Neural cell (in vitro differentiated cells): ENCODE results near the gene TLL2. TPM values are rescaled to one million over a fixed set of nuclear protein-coding genes. Genes with fewer than 3 reads are reported as not detected.

Experiments
- H2AFZ ChIP-seq: fragments of 200-600, 300-800 bp; sonication (generic), shearing (Covaris generic); 2 replicates; pipeline ENCODE4 v1.6.0; 2014; ENCODE audit warnings: low read depth, mild to moderate bottlenecking, antibody characterized with exemption, low read length, moderate library complexity
- H3F3A ChIP-seq: fragments of 200-600 bp; shearing (Covaris generic); 2 replicates; pipeline ENCODE4 v1.6.1; 2016; ENCODE audit warnings: mild to moderate bottlenecking, moderate library complexity, mixed read lengths, antibody characterized with exemption, low read length; ENCODE audit not compliant: insufficient read depth, poor library complexity, severe bottlenecking
- H3K27ac ChIP-seq: fragments of 200-600, 300-800 bp; sonication (generic), shearing (Covaris generic); 2 replicates; pipeline ENCODE4 v1.5.1; 2014; ENCODE audit warnings: mild to moderate bottlenecking, low read length, moderate library complexity
- H3K27me3 ChIP-seq: fragments of 300-800, 200-600 bp; sonication (generic), shearing (Covaris generic); 2 replicates; pipeline ENCODE4 v1.6.0; 2014; ENCODE audit warnings: mild to moderate bottlenecking, low read depth, low read length, moderate library complexity; ENCODE audit not compliant: insufficient read depth
- H3K36me3 ChIP-seq: fragments of 300-800, 200-600 bp; sonication (generic), shearing (Covaris generic); 2 replicates; pipeline ENCODE4 v1.5.1; 2014; ENCODE audit warnings: mild to moderate bottlenecking, antibody characterized with exemption, low read length, moderate library complexity; ENCODE audit not compliant: insufficient read depth
- H3K4me2 ChIP-seq: fragments of 300-800, 200-600 bp; sonication (generic), shearing (Covaris generic); 2 replicates; pipeline ENCODE4 v1.6.0; 2014; ENCODE audit warnings: mild to moderate bottlenecking, low read length
- H3K4me3 ChIP-seq: fragments of 300-800, 200-600 bp; sonication (generic), shearing (Covaris generic); 2 replicates; pipeline ENCODE4 v1.5.1; 2014; ENCODE audit warnings: mild to moderate bottlenecking, low read length, moderate library complexity
- H3K79me2 ChIP-seq: fragments of 200-600 bp; shearing (Covaris generic); replicated peaks from 2 replicates; pipeline ENCODE4 v1.6.0; 2014; ENCODE audit warnings: mild to moderate bottlenecking, low read length, moderate library complexity; ENCODE audit not compliant: insufficient read depth
- H3K9ac ChIP-seq: fragments of 300-800, 200-600 bp; sonication (generic), shearing (Covaris generic); 2 replicates; pipeline ENCODE4 v1.6.1; 2016; ENCODE audit warnings: mild to moderate bottlenecking, low read length, mixed read lengths
- H3K9me2 ChIP-seq: fragments of 200-600 bp; shearing (Covaris generic); 2 replicates; pipeline ENCODE4 v1.6.1; 2016; ENCODE audit warnings: mild to moderate bottlenecking, low read length, mixed read lengths; ENCODE audit not compliant: insufficient read depth
- H3K9me3 ChIP-seq: fragments of 200-600, 300-800 bp; sonication (generic), shearing (Covaris generic); 2 replicates; pipeline ENCODE4 v1.6.1; 2016; ENCODE audit warnings: mild to moderate bottlenecking, mixed run types, low read length, moderate library complexity, mixed read lengths
- H4K20me1 ChIP-seq: fragments of 200-600 bp; shearing (Covaris generic); 2 replicates; pipeline ENCODE4 v1.6.1; 2016; ENCODE audit warnings: mild to moderate bottlenecking, mixed run types; ENCODE audit not compliant: insufficient read depth
- EP300 ChIP-seq: fragments of 450-650 bp; conservative IDR thresholded peaks from 2 replicates; pipeline ENCODE4 v1.6.1; 2014; ENCODE audit warnings: antibody characterized with exemption, mild to moderate bottlenecking, moderate library complexity; ENCODE audit not compliant: poor library complexity, severe bottlenecking
- EZH2 ChIP-seq: fragments of 200-600, 300-800 bp; shearing (Covaris generic), sonication (generic); IDR thresholded peaks from 2 replicates; pipeline ENCODE4 v1.6.1; 2014; ENCODE audit warnings: antibody characterized with exemption, low read length, borderline replicate concordance, mild to moderate bottlenecking; ENCODE audit not compliant: insufficient read depth, poor library complexity, severe bottlenecking
- MXI1 ChIP-seq: fragments of 450-650 bp; conservative IDR thresholded peaks from 2 replicates; pipeline ENCODE4 v1.6.1; 2014; ENCODE audit warnings: antibody characterized with exemption, mild to moderate bottlenecking; ENCODE audit not compliant: poor library complexity, severe bottlenecking
- POLR2AphosphoS5 ChIP-seq: IDR thresholded peaks from 2 replicates; pipeline ENCODE4 v1.6.1; 2012
- RAD21 ChIP-seq: fragments of 450-650 bp; conservative IDR thresholded peaks from 2 replicates; pipeline ENCODE4 v1.6.1; 2014; ENCODE audit warnings: antibody characterized with exemption, mild to moderate bottlenecking, moderate library complexity
- REST ChIP-seq: IDR thresholded peaks from 2 replicates; pipeline ENCODE4 v1.6.1; 2012; ENCODE audit warnings: borderline replicate concordance
- SMC3 ChIP-seq: fragments of 450-650 bp; conservative IDR thresholded peaks from 2 replicates; pipeline ENCODE4 v1.6.1; 2014; ENCODE audit warnings: antibody characterized with exemption, mild to moderate bottlenecking, moderate library complexity; ENCODE audit not compliant: poor library complexity
- TAF1 ChIP-seq: IDR thresholded peaks from 2 replicates; pipeline ENCODE4 v1.6.1; 2012; ENCODE audit warnings: low read depth
- polyA plus RNA-seq: library from polyadenylated mRNA; depleted of rRNA; stranded (reverse); fragments of >200 nt; gene quantifications from 2 replicates; pipeline ENCODE4 v1.2.3, GENCODE V29; 2014
- TF ChIP-seq, protein P1 (sequence below): fragments of 450-650 bp; IDR thresholded peaks from 2 replicates; pipeline ENCODE4 v1.5.1; 2014; ENCODE audit warnings: antibody characterized with exemption, mild to moderate bottlenecking, moderate library complexity; ENCODE audit not compliant: poor library complexity, severe bottlenecking

TLL2 gene
- polyA plus RNA-seq, 1 donor from 2014 or later = 0.11 TPM

GRCh38 chr10:96536129-96536528 lies 22.4 kb upstream of the TLL2 start:
- H3K4me3 ChIP-seq = no peak overlapping the region
- no peaks in the 10 kb centered on the region for H3K79me2 ChIP-seq
- no peaks in the 10 kb centered on the region for H4K20me1 ChIP-seq
- H3K9ac ChIP-seq = no peak overlapping the region
- no peaks in the 10 kb centered on the region for H3K27me3 ChIP-seq
- H3F3A ChIP-seq = no peaks in the 10 kb centered on the region
- peaks cover 4% of the 10 kb centered on the region for H3K9me3 ChIP-seq
- no peak overlapping the region for H3K27ac ChIP-seq
- no peak overlapping the region for H3K4me2 ChIP-seq
- TF ChIP-seq POLR2AphosphoS5 = no peak
- TF ChIP-seq, protein P1, sequence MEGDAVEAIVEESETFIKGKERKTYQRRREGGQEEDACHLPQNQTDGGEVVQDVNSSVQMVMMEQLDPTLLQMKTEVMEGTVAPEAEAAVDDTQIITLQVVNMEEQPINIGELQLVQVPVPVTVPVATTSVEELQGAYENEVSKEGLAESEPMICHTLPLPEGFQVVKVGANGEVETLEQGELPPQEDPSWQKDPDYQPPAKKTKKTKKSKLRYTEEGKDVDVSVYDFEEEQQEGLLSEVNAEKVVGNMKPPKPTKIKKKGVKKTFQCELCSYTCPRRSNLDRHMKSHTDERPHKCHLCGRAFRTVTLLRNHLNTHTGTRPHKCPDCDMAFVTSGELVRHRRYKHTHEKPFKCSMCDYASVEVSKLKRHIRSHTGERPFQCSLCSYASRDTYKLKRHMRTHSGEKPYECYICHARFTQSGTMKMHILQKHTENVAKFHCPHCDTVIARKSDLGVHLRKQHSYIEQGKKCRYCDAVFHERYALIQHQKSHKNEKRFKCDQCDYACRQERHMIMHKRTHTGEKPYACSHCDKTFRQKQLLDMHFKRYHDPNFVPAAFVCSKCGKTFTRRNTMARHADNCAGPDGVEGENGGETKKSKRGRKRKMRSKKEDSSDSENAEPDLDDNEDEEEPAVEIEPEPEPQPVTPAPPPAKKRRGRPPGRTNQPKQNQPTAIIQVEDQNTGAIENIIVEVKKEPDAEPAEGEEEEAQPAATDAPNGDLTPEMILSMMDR = no peak
- no peak for TF ChIP-seq MXI1
- no peak for TF ChIP-seq TAF1
- no peak for TF ChIP-seq SMC3
- TF ChIP-seq EZH2 = no peak
- no peak for TF ChIP-seq RAD21
- no peak for TF ChIP-seq EP300
- no peak for TF ChIP-seq REST
- no peaks in the 10 kb centered on the region for H3K9me2 ChIP-seq
- no peak overlapping the region for H2AFZ ChIP-seq
- no peaks in the 10 kb centered on the region for H3K36me3 ChIP-seq

- no peaks in the 10 kb centered on the region for H3F3A ChIP-seq
- no peak overlapping the region for H3K4me3 ChIP-seq
- H2AFZ ChIP-seq = no peak overlapping the region
- no peak for TF ChIP-seq SMC3
- TF ChIP-seq EP300 = no peak
- TF ChIP-seq POLR2AphosphoS5 = no peak
- TF ChIP-seq, protein P1 = no peak
- TF ChIP-seq EZH2 = no peak
- TF ChIP-seq MXI1 = no peak
- no peak for TF ChIP-seq TAF1
- TF ChIP-seq REST = no peak
- no peak for TF ChIP-seq RAD21
- no peaks in the 10 kb centered on the region for H3K27me3 ChIP-seq
- H3K9me2 ChIP-seq = no peaks in the 10 kb centered on the region
- H4K20me1 ChIP-seq = no peaks in the 10 kb centered on the region
- no peak overlapping the region for H3K9ac ChIP-seq
- H3K9me3 ChIP-seq = no peaks in the 10 kb centered on the region
- H3K27ac ChIP-seq = no peak overlapping the region
- no peaks in the 10 kb centered on the region for H3K79me2 ChIP-seq
- H3K36me3 ChIP-seq = peaks cover 4% of the 10 kb centered on the region
- no peak overlapping the region for H3K4me2 ChIP-seq
Measured at GRCh38 chr10:96532523-96532922, 18.8 kb upstream of the TLL2 start.
